Measurements from ENCODE around the gene CNTN5. TPM values are rescaled to one million over a fixed set of nuclear protein-coding genes. Genes with fewer than 3 reads are reported as not detected.
"Not testable (repeated sequence)": the region's sequence is repeated elsewhere in the genome, so short reads cannot be mapped to it uniquely, and the experiment has no call there.

CNTN5 gene
- total and polyA plus RNA-seq, 7 donors, result under 0.01 to 0.46 TPM; not detected in 5

- Histone ChIP-seq H3K4me3 (no peak overlapping the region), H3K9me3 (peaks cover 2% of the 10 kb centered on the region), H3K36me3 (ENCODE audit: insufficient read depth in 1 of 2, low read depth in 1 of 2) (no peaks in the 10 kb centered on the region), H3K4me1 (no peaks in the 10 kb centered on the region), H3K27me3 (ENCODE audit: insufficient read depth in 3 of 3, low read length in 2 of 3) (no peaks in the 10 kb centered on the region), H3K27ac (no peak overlapping the region)
- TF ChIP-seq CTCF (IDR thresholded peaks at IDR 0.05), result no peak
- DNase-seq (no peak), ATAC-seq (no peak)
- intact Hi-C loops (cut with DNase I), result no loop called here
- 64 to 85% (median 79%) methylated on average over 4 of the region's 4 CpGs for WGBS, 3 donors
Observed at GRCh38 chr11:100235085-100235484, 1214.3 kb downstream of the CNTN5 start.

- ATAC-seq, result no peak
Observed at GRCh38 chr11:100240025-100240539, 1219.3 kb downstream of the CNTN5 start.

GRCh38 chr11:100247704-100248103 is 1227.0 kb downstream of the CNTN5 start:
- intact Hi-C loops (cut with DNase I), result no loop called here
- WGBS, 3 donors, result 96 to 100% (median 97%) methylated on average over 1 of the region's 1 CpG
- ATAC-seq (no peak), DNase-seq (no peak)
- Histone ChIP-seq H3K27me3 (ENCODE audit: insufficient read depth in 3 of 3, low read length in 2 of 3) (no peaks in the 10 kb centered on the region), H3K36me3 (ENCODE audit: insufficient read depth in 1 of 2, low read depth in 1 of 2) (no peaks in the 10 kb centered on the region), H3K4me1 (no peaks in the 10 kb centered on the region), H3K9me3 (no peaks in the 10 kb centered on the region), H3K27ac (no peak overlapping the region), H3K4me3 (no peak overlapping the region)
- no peak for TF ChIP-seq CTCF (IDR thresholded peaks at IDR 0.05)

More at GRCh38 chr11:100240025-100240539, 1219.3 kb downstream of the CNTN5 start:
- intact Hi-C loops (cut with DNase I), result no loop called here
- no peaks in the 10 kb centered on the region for H3K4me1 ChIP-seq
- no peak overlapping the region for H3K27ac ChIP-seq
- no peaks in the 10 kb centered on the region for H3K27me3 ChIP-seq (ENCODE audit: insufficient read depth in 3 of 3, low read length in 2 of 3)
- no peak overlapping the region for H3K4me3 ChIP-seq
- TF ChIP-seq CTCF (IDR thresholded peaks at IDR 0.05), result no peak
- H3K36me3 ChIP-seq (ENCODE audit: insufficient read depth in 1 of 2, low read depth in 1 of 2), result no peaks in the 10 kb centered on the region
- DNase-seq, result no peak
- no peaks in the 10 kb centered on the region for H3K9me3 ChIP-seq
- 43 to 57% (median 55%) methylated on average over 5 of the region's 5 CpGs for WGBS, 3 donors

GRCh38 chr11:100257238-100257803 is 1236.6 kb downstream of the CNTN5 start:
- H3K4me1 ChIP-seq; H3K27me3 ChIP-seq (ENCODE audit: insufficient read depth in 3 of 3, low read length in 2 of 3); H3K9me3 ChIP-seq; intact Hi-C loops (cut with DNase I); H3K4me3 ChIP-seq; H3K36me3 ChIP-seq (ENCODE audit: insufficient read depth in 1 of 2, low read depth in 1 of 2); ATAC-seq; DNase-seq; H3K27ac ChIP-seq: not testable (repeated sequence)
- 88 to 95% (median 91%) methylated on average over 6 of the region's 6 CpGs for WGBS, 3 donors

- 32 to 39% (median 33%) methylated on average over 1 of the region's 1 CpG for WGBS, 3 donors
- DNase-seq (no peak), ATAC-seq (no peak)
- Histone ChIP-seq H3K27me3 (ENCODE audit: insufficient read depth in 3 of 3, low read length in 2 of 3) (no peaks in the 10 kb centered on the region), H3K36me3 (ENCODE audit: insufficient read depth in 1 of 2, low read depth in 1 of 2) (no peaks in the 10 kb centered on the region), H3K4me1 (no peaks in the 10 kb centered on the region), H3K27ac (no peak overlapping the region), H3K4me3 (no peak overlapping the region), H3K9me3 (no peaks in the 10 kb centered on the region)
- TF ChIP-seq CTCF (IDR thresholded peaks at IDR 0.05), result no peak
- intact Hi-C loops (cut with DNase I), result no loop called here
Observed at GRCh38 chr11:100269516-100269915, 1248.8 kb downstream of the CNTN5 start.

Measured in psoas muscle (tissue), 8 donors.